ENCODE results near the gene RUBCN.
"Not testable (repeated sequence)": the region's sequence is repeated elsewhere in the genome, so short reads cannot be mapped to it uniquely, and the experiment has no call there.

RUBCN gene

GRCh38 chr3:197687570-197687969 lies 49.1 kb downstream of the RUBCN start:
- in situ Hi-C loops (cut with MboI; ENCODE audit: low sequenced_read_pairs) = no loop called here

GRCh38 chr3:197686899-197687298 lies 49.8 kb downstream of the RUBCN start:
- in situ Hi-C loops (cut with MboI; ENCODE audit: low sequenced_read_pairs) = no loop called here

GRCh38 chr3:197685546-197685945 lies 51.2 kb downstream of the RUBCN start:
- in situ Hi-C loops (cut with MboI; ENCODE audit: low sequenced_read_pairs) = no loop called here

GRCh38 chr3:197683191-197683590 lies 53.5 kb downstream of the RUBCN start:
- in situ Hi-C loops (cut with MboI; ENCODE audit: low sequenced_read_pairs) = no loop called here

- in situ Hi-C loops (cut with MboI; ENCODE audit: low sequenced_read_pairs) = no loop called here
These were observed 54.0 kb downstream of the RUBCN start for GRCh38 chr3:197682713-197683112.

- in situ Hi-C loops (cut with MboI; ENCODE audit: low sequenced_read_pairs) = no loop called here
These were observed 55.7 kb downstream of the RUBCN start for GRCh38 chr3:197680955-197681521.

GRCh38 chr3:197675951-197676350 lies 60.8 kb downstream of the RUBCN start:
- in situ Hi-C loops (cut with MboI; ENCODE audit: low sequenced_read_pairs) = no loop called here

GRCh38 chr3:197675563-197675860 lies 61.2 kb downstream of the RUBCN start:
- in situ Hi-C loops (cut with MboI; ENCODE audit: low sequenced_read_pairs) = no loop called here

- in situ Hi-C loops (cut with MboI; ENCODE audit: low sequenced_read_pairs) = no loop called here
These were observed 61.8 kb downstream of the RUBCN start for GRCh38 chr3:197674741-197675562.

GRCh38 chr3:197673170-197673569 lies 63.5 kb downstream of the RUBCN start:
- in situ Hi-C loops (cut with MboI; ENCODE audit: low sequenced_read_pairs) = no loop called here

- in situ Hi-C loops (cut with MboI; ENCODE audit: low sequenced_read_pairs) = no loop called here
These were observed 66.3 kb downstream of the RUBCN start for GRCh38 chr3:197670361-197670760.

GRCh38 chr3:197667968-197668367 lies 68.7 kb downstream of the RUBCN start:
- in situ Hi-C loops (cut with MboI; ENCODE audit: low sequenced_read_pairs) = no loop called here

- in situ Hi-C loops (cut with MboI; ENCODE audit: low sequenced_read_pairs) = not testable (repeated sequence)
These were observed 69.4 kb downstream of the RUBCN start for GRCh38 chr3:197667293-197667692.

GRCh38 chr3:197666221-197666842 lies 70.4 kb downstream of the RUBCN start:
- in situ Hi-C loops (cut with MboI; ENCODE audit: low sequenced_read_pairs) = not testable (repeated sequence)

- in situ Hi-C loops (cut with MboI; ENCODE audit: low sequenced_read_pairs) = not testable (repeated sequence)
These were observed 71.2 kb downstream of the RUBCN start for GRCh38 chr3:197665549-197665948.

- in situ Hi-C loops (cut with MboI; ENCODE audit: low sequenced_read_pairs) = not testable (repeated sequence)
These were observed 71.6 kb downstream of the RUBCN start for GRCh38 chr3:197665142-197665491.

GRCh38 chr3:197664414-197665141 lies 72.1 kb downstream of the RUBCN start:
- in situ Hi-C loops (cut with MboI; ENCODE audit: low sequenced_read_pairs) = not testable (repeated sequence)

- in situ Hi-C loops (cut with MboI; ENCODE audit: low sequenced_read_pairs) = not testable (repeated sequence)
These were observed 73.2 kb downstream of the RUBCN start for GRCh38 chr3:197663367-197664140.

GRCh38 chr3:197662352-197662751 lies 74.4 kb downstream of the RUBCN start:
- in situ Hi-C loops (cut with MboI; ENCODE audit: low sequenced_read_pairs) = not testable (repeated sequence)

- in situ Hi-C loops (cut with MboI; ENCODE audit: low sequenced_read_pairs) = not testable (repeated sequence)
These were observed 74.8 kb downstream of the RUBCN start for GRCh38 chr3:197661874-197662273.
